Transverse colon (tissue), 4 donors: ENCODE data around the gene ETFB. TPM values are rescaled to one million over a fixed set of nuclear protein-coding genes. Genes with fewer than 3 reads are reported as not detected.

Source experiments
- DNase-seq: peaks from one replicate; pipeline ENCODE4 v3.0.0-alpha.2; 2019
- H3K27ac ChIP-seq, 4 donors: fragments of 200-600 bp; sonication (generic); 2 replicates each; pipeline ENCODE4 v1.5.1; 2016 to 2018; ENCODE audit warnings: inconsistent platforms in 4 of 4
- H3K27me3 ChIP-seq: fragments of 200-600 bp; sonication (generic); 2 replicates; pipeline ENCODE4 v1.5.1; 2017; ENCODE audit warnings: inconsistent platforms
- H3K36me3 ChIP-seq, 4 donors: fragments of 200-600 bp; sonication (generic); 2 replicates each; pipeline ENCODE4 v1.5.1; 2017 to 2019; ENCODE audit warnings: inconsistent platforms in 4 of 4
- H3K4me1 ChIP-seq, 4 donors: fragments of 200-600 bp; sonication (generic); 2 replicates each; pipeline ENCODE4 v1.5.1; 2017 to 2020; ENCODE audit warnings: inconsistent platforms in 4 of 4
- H3K4me3 ChIP-seq, 4 donors: fragments of 200-600 bp; sonication (generic); 1 replicate in 1 of 4; 2 replicates in 3 of 4; pipeline versions ENCODE4 v1.5.1 to v1.6.1; 2017 to 2019; ENCODE audit warnings: inconsistent platforms in 4 of 4
- H3K9me3 ChIP-seq, 2 donors: fragments of 200-600 bp; sonication (generic); 2 replicates each; pipeline ENCODE4 v1.5.1; 2017 to 2019; ENCODE audit warnings: inconsistent platforms in 2 of 2
- EP300 ChIP-seq: sonication (generic); formaldehyde crosslinking; IDR thresholded peaks from one replicate; pipeline ENCODE4 v1.6.1; 2017; ENCODE audit warnings: antibody characterized with exemption, low read depth
- POLR2A ChIP-seq: fragments of 450-650 bp; IDR thresholded peaks from one replicate; pipeline ENCODE4 v1.6.1; 2016; ENCODE audit warnings: antibody characterized with exemption, mild to moderate bottlenecking, moderate library complexity
- POLR2AphosphoS5 ChIP-seq, 3 donors: sonication (generic); formaldehyde crosslinking; IDR thresholded peaks; one replicate each; pipeline ENCODE4 v1.6.1; 2016; ENCODE audit warnings: antibody characterized with exemption in 3 of 3
- WGBS, 2 donors: methylation state at CpG; one replicate each; pipeline ENCODE4 v1.1.5; 2018; ENCODE audit warnings: low coverage in 1 of 2; 5-methylcytosine and 5-hydroxymethylcytosine counted together
- in situ Hi-C, 4 donors: fragments of 200-750 bp; cut with MboI; loops; one replicate each; pipeline versions ENCODE4 v1.15.0 to v1.15.1; 2017; ENCODE audit warnings: low sequenced_read_pairs in 3 of 4, low pct_ligation_motif_present in 1 of 4, low pct_unique_long_range_greater_than_20kb in 1 of 4
- intact Hi-C: fragments of 100-400 bp; cut with DNase I; formaldehyde crosslinking; loops from one replicate; pipeline ENCODE4 v1.15.1; 2023; ENCODE audit warnings: low total_unique reads
- total RNA-seq, 4 donors: library from RNA; depleted of rRNA; stranded (reverse); fragments of >200 nt; gene quantifications; one replicate each; pipeline ENCODE4 v1.1.0, GENCODE V29; 2016
- TF ChIP-seq, protein P1 (sequence below), 5 experiments: fragments of 200-600 bp in 3 of 5; fragments of 450-650 bp in 2 of 5; sonication (generic) in 3 of 5; IDR thresholded peaks; 1 replicate in 2 of 5; 2 replicates in 3 of 5; pipeline ENCODE4 v1.5.1; 2016 to 2017; ENCODE audit warnings: antibody characterized with exemption in 5 of 5, inconsistent platforms in 3 of 5, mild to moderate bottlenecking in 2 of 5, moderate library complexity in 1 of 5

Gene ETFB
- total RNA-seq, result 100 to 1,000 TPM in 2 of 4 donors, 10 to 100 TPM in 2; 56.9 to 147 (median 99.1) TPM

DNA sequence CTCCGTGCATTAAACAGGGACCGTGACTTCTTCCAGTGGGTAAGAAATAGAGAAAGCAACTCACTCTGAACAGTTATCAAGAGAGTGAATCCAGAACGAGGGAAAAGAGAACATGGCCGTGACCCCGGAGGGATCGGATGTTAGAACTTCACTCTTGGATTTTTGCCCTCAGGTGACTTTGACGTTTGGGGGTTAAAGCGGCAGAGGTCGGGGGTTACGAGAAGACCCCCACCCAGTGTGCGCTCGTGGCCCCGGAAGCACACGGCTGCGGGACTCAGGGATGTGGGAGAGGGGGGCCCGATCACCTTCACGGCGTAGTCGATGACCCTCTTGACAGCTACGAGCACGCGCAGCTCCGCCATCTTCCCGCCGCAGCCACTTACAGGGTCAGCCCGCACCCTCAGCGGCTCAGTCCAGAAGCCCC lies at the start of gene ETFB:
ETFB (minus strand) TSS at position 424 of the 424 bp plus-strand sequence; CDS start at position 362, 62 bp downstream.
- peak within 1 kb of the TSS; percentile 66 to 81 (median 78) for H3K4me3 ChIP-seq
- in situ Hi-C loops, result no loop called here
- H3K36me3 ChIP-seq, result no peaks in the 10 kb centered on the region

DNA sequence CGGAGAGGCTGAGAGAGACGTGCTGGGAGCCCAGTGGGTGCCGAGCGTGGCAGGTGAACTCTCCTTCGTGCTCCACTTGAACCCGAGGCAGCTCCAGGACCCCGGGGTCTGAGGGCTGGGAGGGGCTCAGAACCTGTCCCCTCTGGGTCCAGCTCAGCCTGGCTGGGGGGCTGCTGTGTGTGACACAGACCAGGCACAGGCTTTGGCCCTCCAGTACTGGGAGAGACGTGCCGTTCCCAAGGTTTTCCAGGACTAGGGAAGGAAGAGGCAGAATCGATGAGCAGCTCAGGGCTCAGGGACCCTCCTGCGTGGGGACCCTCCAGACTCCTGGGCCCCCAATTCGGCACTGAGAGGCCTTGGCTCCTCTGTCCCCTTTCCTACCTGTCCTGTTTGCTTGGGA lies 49.0 kb upstream of the ETFB start:
- H3K36me3 ChIP-seq, result no peaks in the 10 kb centered on the region
- no peak overlapping the region for H3K27ac ChIP-seq
- H3K27me3 ChIP-seq, result peaks cover 4% of the 10 kb centered on the region
- in situ Hi-C loops, result no loop called here
- no peak for DNase-seq
- intact Hi-C loops, result no loop called here
- no peaks in the 10 kb centered on the region for H3K4me1 ChIP-seq
- no peaks in the 10 kb centered on the region for H3K9me3 ChIP-seq
- 87% methylated on average over 10 of the region's 12 CpGs; no CpG with 5 or more reads in 1 of the 2 donors for WGBS, 2 donors
- no peak overlapping the region for H3K4me3 ChIP-seq
- TF ChIP-seq, protein P1, sequence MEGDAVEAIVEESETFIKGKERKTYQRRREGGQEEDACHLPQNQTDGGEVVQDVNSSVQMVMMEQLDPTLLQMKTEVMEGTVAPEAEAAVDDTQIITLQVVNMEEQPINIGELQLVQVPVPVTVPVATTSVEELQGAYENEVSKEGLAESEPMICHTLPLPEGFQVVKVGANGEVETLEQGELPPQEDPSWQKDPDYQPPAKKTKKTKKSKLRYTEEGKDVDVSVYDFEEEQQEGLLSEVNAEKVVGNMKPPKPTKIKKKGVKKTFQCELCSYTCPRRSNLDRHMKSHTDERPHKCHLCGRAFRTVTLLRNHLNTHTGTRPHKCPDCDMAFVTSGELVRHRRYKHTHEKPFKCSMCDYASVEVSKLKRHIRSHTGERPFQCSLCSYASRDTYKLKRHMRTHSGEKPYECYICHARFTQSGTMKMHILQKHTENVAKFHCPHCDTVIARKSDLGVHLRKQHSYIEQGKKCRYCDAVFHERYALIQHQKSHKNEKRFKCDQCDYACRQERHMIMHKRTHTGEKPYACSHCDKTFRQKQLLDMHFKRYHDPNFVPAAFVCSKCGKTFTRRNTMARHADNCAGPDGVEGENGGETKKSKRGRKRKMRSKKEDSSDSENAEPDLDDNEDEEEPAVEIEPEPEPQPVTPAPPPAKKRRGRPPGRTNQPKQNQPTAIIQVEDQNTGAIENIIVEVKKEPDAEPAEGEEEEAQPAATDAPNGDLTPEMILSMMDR (IDR thresholded peaks at IDR 0.05), result no peak
- no peak for TF ChIP-seq EP300
- no peak for TF ChIP-seq POLR2A
- TF ChIP-seq POLR2AphosphoS5 (IDR thresholded peaks at IDR 0.05), result no peak

More for the DNA sequence above, at the start of gene ETFB:
- Histone ChIP-seq H3K27ac (peak within 1 kb of the TSS; percentile 98 to 100 (median 100)), H3K4me1 (peaks cover 11 to 36% (median 15%) of the 10 kb centered on the region in 4 donors), H3K9me3 (no peaks in the 10 kb centered on the region), H3K27me3 (no peaks in the 10 kb centered on the region)
- intact Hi-C loops, result no loop called here
- 0 to 1% methylated on average over 7 to 27 of the region's 27 CpGs for WGBS, 2 donors
- DNase-seq, result no peak
- TF ChIP-seq EP300, result no peak
- peak in 1 of 3 donors; percentile 80 for TF ChIP-seq POLR2AphosphoS5 (IDR thresholded peaks at IDR 0.05)
- TF ChIP-seq, protein P1 (IDR thresholded peaks at IDR 0.05), result no peak
- peak; percentile 69 for TF ChIP-seq POLR2A

DNA sequence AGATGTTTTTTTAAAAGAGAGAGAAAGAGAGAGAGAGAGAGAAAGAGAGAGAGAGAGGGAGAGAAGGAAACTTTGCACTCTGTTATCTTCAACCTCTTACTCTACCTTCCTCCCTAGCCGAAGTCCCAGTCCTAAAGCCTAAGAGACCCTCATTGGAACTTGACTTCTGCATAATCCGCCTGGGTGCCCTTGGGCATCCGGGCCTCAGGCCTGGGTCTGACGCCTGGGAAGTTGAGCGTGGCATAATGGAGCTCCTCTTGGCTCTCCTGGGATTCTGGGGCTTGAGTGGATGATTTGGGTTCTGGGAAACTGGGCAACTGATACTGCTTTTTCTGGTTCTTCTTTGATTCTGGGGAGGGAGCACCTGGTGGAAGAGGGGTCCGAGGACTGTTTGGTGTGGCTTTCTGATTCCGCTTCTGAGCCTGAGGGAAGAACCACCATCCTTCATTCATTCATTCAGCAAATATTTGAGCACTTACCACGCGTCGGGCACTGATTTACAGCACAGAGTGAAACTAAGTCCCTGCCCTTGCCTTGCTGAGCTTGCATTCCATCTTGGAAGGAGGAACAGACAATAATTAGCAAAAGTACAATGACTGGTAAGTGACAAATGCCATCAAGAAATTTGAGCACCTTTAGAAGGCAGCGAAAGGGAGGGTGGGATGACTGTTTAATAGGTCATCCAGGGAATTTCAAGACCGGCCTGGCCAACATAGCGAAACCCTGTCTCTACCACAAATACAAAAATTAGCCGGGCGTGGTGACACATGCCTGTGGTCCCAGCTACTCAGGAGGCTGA lies 45.0 kb upstream of the ETFB start:
- intact Hi-C loops, result no loop called here
- no peaks in the 10 kb centered on the region for H3K27me3 ChIP-seq
- H3K4me1 ChIP-seq, result no peaks in the 10 kb centered on the region
- H3K9me3 ChIP-seq, result no peaks in the 10 kb centered on the region
- no peak overlapping the region for H3K27ac ChIP-seq
- H3K36me3 ChIP-seq, result no peaks in the 10 kb centered on the region
- no peak for DNase-seq
- in situ Hi-C loops, result no loop called here
- TF ChIP-seq EP300, result no peak
- no peak for TF ChIP-seq POLR2A
- 89 to 91% methylated on average over 11 to 15 of the region's 15 CpGs for WGBS, 2 donors
- no peak overlapping the region for H3K4me3 ChIP-seq

DNA sequence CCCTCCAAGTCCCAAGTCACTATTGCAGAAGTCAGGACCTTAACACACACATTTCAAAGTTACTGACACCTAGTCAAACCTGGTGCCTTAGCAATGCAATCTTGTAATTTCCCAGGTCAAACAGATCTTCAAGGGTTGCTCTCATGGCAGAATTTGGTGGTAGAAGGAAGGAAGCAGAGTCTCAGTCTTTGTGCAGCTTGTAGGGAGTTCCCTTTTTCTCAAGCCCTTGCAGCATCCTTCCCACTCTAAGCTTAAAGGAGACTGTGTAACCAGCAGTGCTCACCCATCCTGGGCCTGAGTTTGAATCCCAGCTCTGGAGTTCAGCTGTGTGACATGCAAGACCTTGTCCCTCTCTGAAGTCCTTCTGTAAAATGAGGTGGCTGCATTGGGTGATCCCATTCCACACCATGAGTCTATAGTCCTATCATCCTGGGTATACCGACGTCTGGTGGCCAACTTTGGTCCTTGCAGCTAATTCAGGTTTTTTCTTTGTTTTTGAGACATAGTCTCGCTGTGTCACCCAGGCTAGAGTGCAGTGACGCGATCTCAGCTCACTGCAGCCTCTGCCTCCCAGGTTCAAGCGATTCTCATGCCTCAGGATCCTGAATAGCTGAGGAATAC lies 41.4 kb upstream of the ETFB start:
- H3K4me3 ChIP-seq, result no peak overlapping the region
- TF ChIP-seq POLR2A (no peak), EP300 (no peak), POLR2AphosphoS5 (IDR thresholded peaks at IDR 0.05) (no peak)
- TF ChIP-seq, protein P1 (IDR thresholded peaks at IDR 0.05), result peak; percentile 40 to 68 (median 47)
- 22% methylated on average over 6 of the region's 6 CpGs; no CpG with 5 or more reads in 1 of the 2 donors for WGBS, 2 donors
- peak; percentile 37 for DNase-seq
- H3K9me3 ChIP-seq, result peaks cover 0 to 3% of the 10 kb centered on the region in 2 donors
- in situ Hi-C loops (no loop called here), intact Hi-C loops (no loop called here)
- no peak overlapping the region for H3K27ac ChIP-seq
- no peaks in the 10 kb centered on the region for H3K36me3 ChIP-seq
- no peaks in the 10 kb centered on the region for H3K27me3 ChIP-seq
- H3K4me1 ChIP-seq, result no peaks in the 10 kb centered on the region
